ENCODE results near the gene CAMK1D.

Gene CAMK1D

DNA sequence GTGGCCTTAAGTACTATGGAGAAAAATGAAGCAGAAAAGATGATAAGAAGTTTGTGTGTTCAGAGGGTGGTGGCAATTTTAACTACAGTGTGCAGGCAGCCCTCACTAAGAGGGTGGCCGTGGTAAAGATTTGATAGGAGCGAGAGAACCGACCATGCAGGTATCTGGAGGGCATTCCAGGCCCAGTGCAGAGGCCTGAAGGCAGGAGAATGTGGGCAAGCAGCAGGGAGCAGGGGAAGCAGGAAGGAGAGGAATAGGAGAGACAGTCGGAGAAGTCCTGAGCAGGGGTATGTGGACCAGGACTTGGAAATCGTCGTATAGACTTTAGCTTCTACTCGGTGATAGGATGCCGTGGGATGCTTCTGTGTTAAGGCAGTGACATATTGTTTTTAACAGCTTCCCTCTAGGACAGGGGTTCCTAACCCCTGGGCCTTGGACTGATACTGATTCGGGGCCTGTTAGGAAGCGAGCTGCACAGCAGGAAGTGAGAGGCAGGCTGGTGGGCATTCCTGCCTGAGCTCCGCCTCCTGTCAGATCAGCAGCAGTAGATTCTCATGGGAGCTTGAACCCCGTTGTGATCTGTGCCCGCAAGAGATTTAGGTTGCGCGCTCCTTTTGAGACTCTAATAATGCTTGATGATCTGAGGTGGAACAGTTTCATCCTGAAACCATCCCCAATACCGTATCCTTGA, 425.0 kb downstream of the CAMK1D start:
- DNase-seq, result no peak

DNA sequence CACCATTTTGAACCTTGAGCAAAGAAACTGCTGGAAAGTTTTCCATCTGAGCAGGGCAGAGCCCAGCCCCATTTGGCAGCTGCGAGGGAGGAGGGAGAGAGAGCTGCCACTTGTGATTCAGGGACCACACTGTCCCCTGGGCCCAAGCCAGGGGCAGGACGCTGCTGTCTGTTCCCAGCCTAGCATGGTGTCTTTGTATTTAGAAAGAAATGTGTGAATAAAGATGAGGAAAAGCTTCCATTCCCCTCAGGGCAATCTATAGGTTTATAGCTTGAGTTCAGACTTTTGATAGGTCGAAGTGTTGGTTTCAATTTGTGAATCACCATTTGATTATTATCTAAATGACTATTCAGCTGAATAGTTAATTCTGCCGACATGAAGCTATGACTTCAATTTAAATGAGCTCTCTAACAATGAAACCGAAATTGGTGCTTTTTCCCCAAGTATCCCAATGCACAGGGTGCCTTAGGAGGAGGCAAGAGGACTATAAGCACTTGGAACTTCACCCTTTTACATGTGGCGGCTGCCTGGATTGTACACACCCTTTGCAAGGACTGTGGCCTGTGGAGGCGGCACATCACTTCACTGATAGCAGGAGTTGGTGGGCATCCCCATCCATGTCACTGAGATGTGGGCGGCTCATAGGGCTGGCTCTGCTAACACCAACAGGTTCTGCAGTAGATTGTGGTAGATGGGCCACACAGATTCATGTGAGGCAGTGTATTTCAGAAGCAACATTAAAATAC, 428.7 kb downstream of the CAMK1D start:
- DNase-seq, result no peak

DNA sequence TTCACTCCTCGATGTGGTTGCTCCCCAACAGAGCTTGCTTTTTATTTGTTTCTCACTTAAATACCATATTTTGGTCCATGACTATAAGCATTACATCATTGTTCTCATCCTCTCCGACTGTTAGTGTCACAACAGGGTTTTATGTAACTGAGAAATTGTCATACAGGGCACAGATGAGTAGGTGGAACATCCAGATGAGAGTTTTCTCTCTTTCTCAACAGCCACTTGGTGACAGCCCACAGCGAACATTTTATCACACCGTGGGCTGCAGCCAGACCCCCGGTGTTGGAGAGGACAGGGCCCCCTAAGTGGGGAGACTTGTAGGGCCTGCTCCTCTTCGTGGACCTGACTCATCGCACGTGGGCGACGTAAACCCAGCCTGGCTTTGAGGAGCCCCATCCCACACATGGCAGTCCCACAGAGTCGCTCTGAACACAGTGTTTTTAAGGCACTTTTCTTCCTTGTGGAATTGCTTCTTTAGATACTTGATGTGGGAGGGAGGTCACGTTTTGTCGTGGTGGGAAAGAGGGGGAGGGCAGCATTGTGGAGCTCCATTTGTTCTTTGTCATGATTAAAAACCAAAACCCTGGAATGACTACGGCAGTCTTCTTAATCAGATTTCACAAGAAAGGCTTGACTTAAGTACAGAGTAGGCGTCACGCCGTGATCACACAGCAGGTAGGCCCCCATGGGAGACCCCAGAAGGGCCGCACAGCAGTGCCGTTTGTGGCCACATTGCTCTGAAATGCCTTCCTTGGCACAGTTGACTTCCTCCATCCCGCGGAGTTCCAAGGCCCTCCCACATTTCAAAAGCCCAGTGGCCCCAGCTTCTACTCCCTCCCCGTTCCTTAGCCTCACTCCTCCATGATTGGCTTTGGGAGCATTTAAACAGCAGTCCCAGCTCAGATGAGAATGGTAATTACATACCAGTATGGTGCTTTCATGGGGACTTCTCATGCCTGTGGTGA, 431.6 kb downstream of the CAMK1D start:
- DNase-seq, result no peak

DNA sequence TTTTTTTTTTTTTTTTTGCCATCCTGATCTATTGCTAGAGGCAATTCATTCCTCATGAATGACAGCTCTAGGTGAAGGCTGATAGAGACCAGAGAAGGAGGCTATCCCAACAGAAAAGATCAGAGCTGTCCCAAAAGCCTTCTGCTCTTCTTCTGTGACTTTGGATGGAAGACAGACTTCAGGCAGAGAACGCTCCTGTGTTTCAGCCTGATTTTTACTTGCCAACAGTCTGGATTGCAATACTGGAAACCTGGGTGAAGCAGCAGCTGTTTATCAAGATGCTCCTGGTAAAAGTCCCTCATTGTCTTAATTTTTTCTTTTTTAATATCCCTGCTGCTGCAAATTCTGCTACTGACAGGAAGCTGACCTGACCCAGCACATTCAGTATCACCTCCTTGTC, 432.6 kb downstream of the CAMK1D start:
- no peak for DNase-seq

DNA sequence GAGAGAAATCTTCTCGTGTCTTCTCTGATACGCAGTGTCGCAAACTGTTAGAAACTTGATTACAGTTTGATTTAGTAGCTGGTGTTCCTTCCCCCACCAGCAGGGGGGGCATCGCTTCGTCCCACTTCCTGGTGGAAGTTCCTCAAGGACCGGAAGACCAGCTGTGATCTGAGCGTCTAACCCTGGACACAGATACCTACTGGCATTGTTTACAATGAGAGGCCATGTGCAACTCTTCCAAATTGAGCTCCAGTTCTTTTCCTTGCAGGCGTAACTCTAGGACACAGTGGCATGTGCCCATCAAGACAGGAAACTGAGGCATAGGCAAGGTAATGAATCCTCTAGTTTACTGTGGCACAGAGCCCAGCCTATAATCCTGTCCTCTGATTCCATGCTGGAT, 433.2 kb downstream of the CAMK1D start:
- DNase-seq, result no peak

DNA sequence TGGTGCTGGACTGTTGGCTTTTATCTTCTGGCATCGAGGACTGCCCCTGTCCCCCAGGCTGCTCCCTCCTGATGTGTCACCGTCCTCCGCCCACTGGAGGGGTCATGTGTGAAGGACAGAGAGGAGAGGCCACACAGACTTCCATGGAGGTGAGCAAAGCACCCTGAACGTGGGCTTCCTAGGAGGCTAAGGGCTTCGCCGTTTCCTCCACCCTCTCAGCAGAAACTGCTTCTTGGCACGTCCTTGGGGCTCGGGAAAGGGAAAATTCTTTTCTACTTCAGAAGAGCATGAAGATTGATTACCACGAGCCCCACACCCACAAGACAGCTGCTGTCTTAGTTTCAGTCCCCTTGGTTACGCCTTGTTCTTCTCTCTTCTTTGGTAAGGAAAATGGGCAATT, 433.9 kb downstream of the CAMK1D start:
- DNase-seq, result no peak

DNA sequence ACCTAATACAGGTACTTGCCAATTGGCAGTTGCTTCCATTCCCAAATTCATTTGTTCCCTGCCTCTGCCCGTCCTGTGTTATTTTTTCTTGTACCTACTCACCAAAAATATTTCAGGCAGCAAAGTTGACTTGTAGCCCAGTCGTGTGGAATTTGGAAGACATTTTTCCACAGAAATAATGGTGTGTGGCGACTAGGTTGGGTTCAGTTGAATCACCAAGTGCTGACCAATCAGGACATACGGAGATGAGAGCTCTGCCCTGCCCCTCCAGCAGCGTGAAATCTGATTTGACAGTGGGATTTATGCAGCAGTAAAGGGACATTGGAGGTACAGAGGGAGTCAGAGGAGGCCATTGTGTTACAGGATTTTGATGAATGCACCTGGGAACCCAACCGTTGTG, 435.3 kb downstream of the CAMK1D start:
- DNase-seq, result no peak

DNA sequence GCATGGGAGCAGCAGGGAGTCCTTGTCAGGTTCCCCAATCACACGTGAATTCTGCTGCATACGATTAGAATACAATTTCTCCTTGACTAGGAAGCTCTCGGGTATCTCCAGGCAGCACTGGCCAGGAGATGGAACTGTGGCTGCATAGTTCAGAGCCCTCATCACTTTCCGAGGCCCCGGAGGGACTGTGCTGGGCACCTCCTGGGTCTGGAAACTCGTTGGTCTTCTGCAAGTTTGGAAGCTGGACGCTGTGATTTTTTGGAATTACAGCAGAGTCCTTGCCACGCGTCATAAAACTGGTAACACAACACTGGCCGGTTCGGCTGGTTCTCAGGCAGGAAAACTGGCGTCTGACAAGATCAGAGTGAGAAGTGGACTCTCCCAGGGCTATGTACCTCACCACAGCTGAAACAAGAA, 436.1 kb downstream of the CAMK1D start:
- no peak for DNase-seq

DNA sequence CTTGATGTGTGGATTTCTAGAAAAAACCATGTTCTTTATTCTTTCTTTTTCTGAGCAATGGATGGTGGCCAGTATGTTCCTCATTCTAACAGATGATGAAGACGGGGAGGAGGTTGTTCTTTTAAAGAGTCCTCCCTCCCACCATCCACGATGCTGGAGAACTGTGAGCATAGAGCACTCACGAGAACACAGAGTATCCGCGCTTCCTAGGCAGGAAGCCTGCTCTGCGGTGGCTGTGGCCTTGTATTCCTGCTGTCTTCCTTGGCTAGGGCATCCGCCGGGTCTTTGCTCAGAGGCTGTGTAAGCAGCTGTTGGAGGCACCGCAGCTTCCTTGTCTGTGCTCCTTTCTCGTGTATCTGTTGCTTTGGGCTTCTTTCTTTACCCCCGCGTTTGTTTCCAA, 437.9 kb downstream of the CAMK1D start:
- DNase-seq, result no peak

DNA sequence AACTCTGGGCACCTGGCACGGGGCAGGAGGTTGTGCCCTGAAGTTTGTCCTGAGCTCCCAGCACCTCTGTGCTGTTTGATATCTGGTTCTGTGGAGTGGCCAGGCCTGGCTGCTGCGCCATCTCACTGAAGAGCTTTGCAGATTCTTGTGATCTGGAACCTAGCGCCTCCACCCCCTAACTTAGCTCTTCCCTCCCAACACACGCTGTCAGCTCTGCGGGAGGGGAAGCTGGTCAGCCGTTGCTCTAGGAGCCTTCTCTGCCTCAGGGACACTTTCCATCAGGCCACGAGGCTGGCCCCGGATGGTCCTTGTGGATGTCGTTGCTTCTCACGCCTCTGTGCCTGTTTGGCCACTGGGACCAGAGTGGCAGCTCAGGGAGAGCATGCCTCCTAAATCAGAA, 438.9 kb downstream of the CAMK1D start:
- no peak for DNase-seq

DNA sequence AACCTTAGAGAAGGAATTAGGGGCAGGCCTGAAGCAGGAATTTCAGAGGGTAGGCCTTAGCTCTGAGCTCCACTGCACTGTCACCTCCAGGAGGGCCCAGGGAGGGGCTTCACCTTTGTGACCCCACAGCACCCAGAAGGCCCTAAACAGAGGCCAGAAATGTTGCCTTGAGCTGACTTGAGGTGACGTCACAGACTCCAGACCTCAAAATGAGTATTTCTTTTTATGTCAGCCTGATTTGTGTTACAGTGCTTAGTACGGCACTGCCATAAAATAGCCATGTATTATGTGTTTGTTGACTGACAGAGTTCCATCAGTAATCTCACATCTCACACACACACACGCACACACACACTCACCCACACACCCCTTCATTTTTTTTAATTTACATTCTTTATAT, 440.9 kb downstream of the CAMK1D start:
- DNase-seq, result no peak

DNA sequence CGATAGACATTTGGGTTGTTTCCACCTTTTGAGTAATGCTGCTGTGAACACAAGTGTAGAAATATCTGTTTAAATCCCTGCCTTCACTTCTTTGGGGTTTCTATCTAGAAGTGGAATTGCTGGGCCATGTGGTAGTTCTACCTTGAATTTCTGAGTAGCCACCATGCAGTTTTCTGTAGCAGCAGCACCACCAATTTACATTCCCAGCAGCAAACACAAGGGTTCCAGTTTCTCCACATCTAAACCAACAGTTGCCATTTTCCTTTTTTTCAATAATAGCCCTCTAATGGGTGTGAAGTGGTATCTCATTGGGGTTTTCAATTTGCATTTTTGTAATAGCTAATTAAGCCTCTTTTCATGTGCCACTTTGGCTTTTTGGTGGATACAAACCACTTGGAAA, 442.4 kb downstream of the CAMK1D start:
- DNase-seq, result no peak

DNA sequence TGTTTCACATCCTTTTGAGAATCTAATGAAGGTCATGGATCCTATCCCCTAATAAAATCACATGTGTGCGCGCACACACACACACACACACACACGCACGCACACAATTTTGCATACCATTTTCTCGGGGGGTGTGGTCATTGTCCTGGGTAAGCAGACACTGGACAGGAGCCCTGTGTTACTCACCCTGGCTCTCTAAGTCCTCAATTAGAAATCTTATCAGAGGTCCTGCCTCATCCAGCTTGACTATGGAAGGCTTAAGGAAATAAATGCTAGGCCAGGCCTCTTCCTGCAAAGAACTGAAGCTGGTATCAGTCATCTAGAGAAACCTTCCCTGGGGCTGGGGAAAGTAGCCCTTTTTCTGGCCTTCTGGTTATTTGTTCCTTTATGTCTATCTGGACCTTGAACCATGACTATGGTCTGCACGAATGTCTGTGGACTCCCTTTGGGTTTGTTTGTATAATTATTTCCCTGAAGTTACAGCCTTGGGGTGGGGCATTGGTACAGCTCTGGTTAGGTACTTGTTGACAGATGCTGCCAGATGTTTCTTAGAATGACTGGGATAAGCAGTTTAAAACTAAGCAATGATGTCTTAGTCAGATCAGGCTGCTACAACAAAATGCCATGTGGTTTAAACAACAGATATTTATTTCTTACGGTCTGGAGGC, 443.7 kb downstream of the CAMK1D start:
- no peak for DNase-seq

DNA sequence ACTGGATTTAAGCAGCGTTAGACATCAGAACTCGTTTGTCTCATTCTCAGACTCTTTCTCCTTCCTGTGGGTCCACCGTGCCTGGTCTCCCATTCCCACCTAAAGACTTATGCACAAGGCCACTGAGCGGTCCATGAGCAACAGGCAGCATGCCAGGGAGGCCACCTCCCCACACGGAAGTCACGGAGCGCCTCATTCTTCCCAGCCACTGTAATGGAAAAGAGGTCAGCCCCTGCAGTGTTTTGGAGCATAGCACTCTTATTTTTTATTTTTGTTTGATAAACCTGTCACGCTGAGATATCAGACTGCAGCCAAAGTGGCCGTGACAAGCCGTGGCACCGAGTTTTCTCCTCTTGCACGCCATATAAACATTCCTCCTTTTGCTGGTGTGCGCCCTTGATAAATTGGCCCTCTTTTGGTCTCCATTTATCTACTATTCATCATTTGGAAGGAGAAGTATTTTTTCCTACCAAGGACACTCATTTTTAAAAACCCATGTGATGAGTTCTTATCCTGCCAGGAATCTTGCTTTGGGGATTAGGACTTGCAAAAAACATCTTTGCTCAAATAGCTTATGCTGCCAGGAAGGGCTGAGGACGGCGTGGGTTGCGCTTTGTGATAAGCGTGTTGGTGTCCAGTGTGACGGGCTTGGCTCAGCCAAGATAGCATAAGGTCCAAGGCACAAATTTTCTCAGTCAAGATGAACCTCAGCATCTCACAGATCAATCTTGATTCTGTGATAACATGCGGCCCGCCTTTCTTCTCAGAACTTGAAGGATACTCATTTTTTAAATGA, 446.2 kb downstream of the CAMK1D start:
- DNase-seq, result no peak

DNA sequence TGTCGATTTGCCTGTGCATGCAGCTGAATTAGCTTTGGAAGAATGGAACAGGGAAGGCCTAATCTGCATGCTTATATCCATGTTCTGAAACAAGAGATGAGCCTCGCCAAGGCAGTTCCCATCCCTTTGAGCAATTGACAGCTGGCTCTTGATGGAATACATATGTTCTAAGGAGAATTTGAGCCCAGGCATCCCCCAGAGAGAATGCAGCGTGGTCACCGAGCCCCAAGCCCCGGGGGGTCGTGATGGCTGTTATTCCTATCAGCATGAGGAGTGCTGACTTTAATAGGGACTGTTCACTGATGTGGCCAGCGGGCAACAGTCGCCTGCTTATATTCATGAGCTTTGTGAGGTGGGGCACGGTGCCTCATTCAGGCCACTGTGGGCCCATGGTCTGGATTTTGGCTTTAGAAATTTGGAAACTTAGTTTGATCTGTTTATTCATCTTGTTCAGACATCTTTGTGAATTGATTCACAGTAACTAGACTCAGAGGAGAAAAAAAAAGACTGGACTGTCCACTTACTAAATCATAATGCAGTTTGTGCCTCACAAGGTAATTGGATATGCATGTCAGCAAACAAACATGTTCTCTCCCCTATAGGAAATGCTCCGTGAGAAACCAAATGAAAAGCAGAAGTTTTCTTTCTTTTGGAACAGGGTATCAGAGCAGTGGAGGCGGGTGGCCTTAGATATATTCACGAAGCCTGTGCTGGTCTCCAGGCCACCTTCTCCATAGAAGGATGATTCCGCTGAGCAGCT, 447.2 kb downstream of the CAMK1D start:
- no peak for DNase-seq

DNA sequence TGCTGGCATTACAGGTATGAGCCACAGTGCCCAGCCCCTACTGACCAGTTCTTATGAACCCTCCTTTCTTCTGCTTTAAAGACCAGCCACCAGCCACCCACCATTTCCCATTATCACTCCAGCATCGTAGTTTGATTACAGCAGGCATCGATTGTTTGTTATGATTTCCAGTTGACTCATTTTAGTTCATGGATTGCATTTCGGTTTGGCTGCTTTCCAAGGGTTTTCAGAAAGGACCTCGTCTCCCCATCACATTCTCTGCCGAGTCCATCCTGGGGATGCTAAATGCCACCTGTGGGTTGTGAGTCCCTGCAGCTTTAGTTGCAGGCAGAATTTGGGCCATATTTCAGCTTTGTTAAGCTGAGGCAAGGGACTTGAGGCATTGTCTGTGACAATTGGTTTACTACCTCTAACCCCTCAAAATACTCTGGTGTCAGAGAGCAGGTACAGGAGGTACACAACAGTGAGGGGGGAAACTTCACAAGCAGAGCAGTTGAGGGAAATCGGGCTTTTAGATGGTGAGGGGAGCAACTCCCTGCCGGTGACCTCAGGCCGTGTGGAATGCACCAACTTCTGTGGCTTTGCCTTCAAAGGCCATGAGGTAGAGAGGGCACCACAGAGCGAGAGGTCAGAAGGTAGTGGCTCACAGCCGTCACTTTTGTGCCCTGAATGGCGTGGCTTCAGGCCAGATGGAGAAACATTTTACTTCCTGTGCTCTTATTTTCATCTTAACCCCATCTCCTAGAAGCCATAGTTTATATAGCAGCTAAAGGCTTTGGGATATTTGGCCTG, 448.3 kb downstream of the CAMK1D start:
- DNase-seq, result no peak

DNA sequence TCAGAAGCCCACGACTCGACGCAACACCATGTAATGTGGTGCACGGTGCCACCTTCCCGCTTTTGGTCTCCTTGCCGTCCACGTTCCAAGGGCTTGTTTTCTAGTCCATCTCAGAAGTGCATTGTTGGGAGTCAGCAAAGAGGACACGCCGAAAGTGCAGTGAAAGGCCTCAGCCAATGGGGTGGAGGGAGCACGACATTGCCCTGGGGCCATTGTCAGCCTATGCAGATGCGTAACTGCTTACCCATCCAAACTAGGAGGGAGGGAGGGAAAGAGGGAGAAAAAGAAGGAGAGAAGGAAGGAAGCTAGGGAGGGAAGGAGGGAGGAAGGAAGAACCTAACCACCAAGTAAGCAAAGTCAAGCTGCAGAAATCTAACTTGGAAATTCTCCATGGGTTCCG, 449.8 kb downstream of the CAMK1D start:
- DNase-seq, result no peak

DNA sequence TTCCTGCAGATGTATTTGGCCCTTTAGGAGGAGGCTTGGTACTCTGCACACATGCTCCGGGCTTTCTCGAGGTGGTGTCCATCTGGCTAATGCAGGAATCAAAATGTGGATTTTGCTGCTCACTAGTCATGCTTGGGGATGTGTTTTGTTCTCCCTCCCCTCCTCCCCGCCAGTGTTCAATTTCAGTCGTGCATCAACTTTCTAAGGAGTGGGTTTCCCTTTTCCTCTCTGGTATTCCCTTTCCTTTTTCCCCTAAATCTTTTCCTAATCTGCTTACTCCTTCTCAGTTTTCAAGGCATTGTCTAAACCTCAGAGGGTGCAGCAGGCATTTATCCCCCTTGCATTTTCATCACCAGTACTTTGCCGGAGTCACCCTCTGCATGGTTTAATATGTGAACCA, 450.4 kb downstream of the CAMK1D start:
- no peak for DNase-seq

DNA sequence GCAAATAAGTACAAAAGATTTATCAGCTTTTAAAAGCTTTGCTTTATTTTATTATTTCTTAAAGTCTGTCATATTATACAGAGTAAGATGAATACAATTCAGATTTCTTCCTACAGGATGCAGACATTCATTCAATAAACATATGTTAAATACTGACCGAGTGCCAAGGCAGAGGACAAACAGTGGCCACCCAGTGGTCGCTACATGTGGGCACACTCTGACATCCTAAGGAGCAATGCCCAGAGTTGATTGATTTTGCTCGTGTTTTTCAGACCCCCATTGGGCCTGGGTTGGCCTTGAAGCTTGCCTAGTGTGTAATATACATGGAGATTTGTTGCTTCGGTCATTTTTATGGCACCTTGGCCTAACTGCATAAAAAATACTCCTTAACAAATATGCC, 451.0 kb downstream of the CAMK1D start:
- DNase-seq, result no peak
